C4-2B (cell line): ENCODE data around the gene SEZ6L2.

Source experiments
- CTCF ChIP-seq: fragments of 450-650 bp; conservative IDR thresholded peaks from 2 replicates; pipeline ENCODE4 v1.5.1; 2017; ENCODE audit warnings: mild to moderate bottlenecking
- ZFX ChIP-seq: fragments of 450-650 bp; IDR thresholded peaks from 2 replicates; pipeline ENCODE4 v1.6.1; 2017

- TF ChIP-seq CTCF (no peak), ZFX (no peak)
Observed at GRCh38 chr16:29834079-29834478, 65.3 kb downstream of the SEZ6L2 start.
